Body of pancreas (tissue), 4 donors: ENCODE measurements around the gene UBAC2.

Experiments used
- CTCF ChIP-seq, 7 experiments: fragments of 450-650 bp in 4 of 7; fragments of 200-600 bp in 3 of 7; sonication (generic) in 3 of 7; IDR thresholded peaks; one replicate each; pipeline ENCODE4 v1.5.1; 2016 to 2019; ENCODE audit warnings: antibody characterized with exemption in 7 of 7
- POLR2A ChIP-seq, 3 donors: fragments of 450-650 bp; IDR thresholded peaks; one replicate each; pipeline ENCODE4 v1.6.1; 2016; ENCODE audit warnings: antibody characterized with exemption in 3 of 3, mild to moderate bottlenecking in 2 of 3

DNA sequence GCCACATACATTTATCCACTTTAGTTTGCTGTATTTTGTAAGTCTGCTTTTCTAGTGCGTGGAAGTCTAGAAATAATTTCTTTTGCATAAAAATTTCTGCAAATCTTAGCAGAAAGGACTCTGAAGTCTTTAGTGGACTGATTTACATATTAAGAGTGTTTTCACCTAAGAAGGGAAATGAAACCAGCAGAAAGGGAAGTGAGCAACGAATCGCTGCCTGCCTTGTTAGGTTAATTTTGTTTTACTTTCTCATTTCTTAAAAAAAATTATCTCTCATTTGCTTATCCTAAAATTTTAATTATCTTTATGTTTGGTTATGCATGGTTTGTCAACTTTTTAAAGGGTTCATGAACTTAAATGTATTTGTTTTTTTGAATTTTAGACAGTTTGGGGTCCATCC is 58.3 kb downstream of the UBAC2 start:
- TF ChIP-seq CTCF (IDR thresholded peaks at IDR 0.05) (no peak), POLR2A (IDR thresholded peaks at IDR 0.05) (no peak)
